Measurements from ENCODE around the gene WNT4.

- no peak for TF ChIP-seq GATA3 (IDR thresholded peaks at IDR 0.05; ENCODE audit: low read depth, low read length)
- no peak for TF ChIP-seq GATA2 (IDR thresholded peaks at IDR 0.05; ENCODE audit: low read depth, low read length)
Observed at GRCh38 chr1:22123901-22124404, 18.9 kb downstream of the WNT4 start.

All from SH-SY5Y (cell line).